Measurements from ENCODE around the gene FBXL17.

FBXL17 gene

DNA sequence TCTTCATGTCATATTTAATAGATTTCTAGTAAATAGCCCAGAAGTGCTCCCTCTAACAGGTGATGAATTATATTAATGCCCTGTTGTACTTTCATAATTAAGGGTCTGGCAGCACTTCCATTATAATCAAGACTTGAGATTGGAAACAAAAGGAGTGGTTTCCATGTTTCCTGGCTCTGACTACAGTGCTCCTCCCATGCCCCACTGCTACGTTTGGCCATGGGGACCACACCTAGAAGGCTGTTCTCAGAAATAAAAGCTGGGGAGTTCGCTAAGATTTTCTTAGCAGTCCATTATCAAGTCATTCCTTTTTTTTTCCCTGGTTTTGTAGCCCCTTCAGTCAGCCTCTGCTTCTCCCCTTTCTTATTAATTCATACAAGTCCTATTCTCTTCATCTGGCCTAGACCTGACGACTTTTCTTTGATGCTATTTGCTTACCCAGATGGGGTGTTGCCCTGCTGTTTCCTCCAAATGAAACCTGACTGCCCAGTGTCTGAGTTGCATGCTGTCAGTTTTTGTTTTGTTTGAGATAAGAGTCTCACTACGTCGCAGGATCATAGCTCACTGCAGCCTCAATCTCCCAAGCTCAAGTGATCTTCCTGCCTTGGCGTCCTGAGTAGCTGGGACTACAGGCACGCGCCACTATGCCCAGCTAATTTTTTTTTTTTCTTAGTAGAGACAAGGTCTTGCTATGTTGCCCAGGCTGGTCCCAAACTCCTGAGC is 399.0 kb downstream of the FBXL17 start:
- DNase-seq: no peak

GRCh38 chr5:107980923-107981692 is 400.8 kb downstream of the FBXL17 start:
- no peak for DNase-seq

- no peak for DNase-seq
Measured at GRCh38 chr5:107979900-107980299, 402.0 kb downstream of the FBXL17 start.

DNA sequence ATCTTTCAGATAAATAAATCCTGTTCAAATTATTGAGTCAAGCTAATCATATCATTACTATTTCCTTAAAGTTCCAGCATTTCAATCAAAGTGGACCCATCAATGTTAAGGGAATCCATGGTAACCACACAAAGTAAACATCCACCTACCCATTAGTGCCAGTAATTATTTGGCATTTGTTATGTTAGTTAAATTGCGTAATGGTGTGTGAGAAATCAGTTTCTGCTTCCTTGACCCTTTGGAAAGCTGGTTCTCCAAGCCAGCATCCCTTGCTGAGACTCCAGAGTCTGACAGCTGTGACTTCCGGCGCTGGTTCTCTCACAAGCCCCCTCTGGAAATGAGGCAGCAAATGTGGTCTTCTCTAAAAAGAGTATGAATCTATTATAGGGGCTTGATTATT is 402.6 kb downstream of the FBXL17 start:
- DNase-seq: no peak

- DNase-seq: no peak
Measured at GRCh38 chr5:107977550-107978071, 404.3 kb downstream of the FBXL17 start.

GRCh38 chr5:107975568-107975967 is 406.3 kb downstream of the FBXL17 start:
- DNase-seq: no peak

- no peak for DNase-seq
Measured at GRCh38 chr5:107971846-107972245, 410.1 kb downstream of the FBXL17 start.

DNA sequence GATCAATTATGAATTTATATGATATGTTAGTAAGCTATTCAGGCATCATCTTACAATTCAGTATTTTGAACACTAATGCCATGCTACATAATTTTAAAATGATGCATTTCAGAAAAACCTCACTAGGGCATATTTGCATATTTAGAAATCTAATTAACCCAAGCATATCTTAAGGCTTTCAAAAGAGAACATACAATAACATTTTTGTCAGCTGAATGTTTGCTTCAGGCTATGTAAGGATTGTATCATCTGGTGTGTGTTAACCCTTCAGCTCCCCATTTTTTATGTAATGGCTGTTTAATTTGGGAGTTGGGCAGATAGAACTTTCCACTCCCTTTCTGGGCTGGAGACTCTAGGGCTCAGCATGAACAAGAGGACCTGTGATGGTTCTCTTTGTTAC is 412.1 kb downstream of the FBXL17 start:
- no peak for DNase-seq

GRCh38 chr5:107968998-107969397 is 412.9 kb downstream of the FBXL17 start:
- DNase-seq: no peak

DNA sequence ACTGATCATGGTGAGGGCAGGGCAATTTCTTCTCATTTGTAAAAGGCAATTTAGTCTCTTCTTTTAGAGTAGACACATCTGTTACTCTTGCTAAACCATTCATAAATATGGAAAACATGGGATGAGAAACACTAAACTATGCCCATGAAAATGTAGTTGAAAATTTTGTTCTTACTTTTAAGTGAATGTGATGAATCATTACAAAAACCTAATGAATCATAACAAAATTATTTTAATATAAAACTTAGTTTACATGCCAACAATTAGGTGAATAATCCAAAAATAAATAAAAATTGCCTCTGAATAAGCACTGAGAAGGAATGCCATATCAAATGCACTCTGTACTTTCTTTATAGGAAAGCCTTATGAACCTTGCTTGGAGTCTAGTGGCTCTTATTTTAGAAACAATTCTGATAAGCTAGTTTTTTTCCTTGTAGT is 413.5 kb downstream of the FBXL17 start:
- DNase-seq: no peak

- DNase-seq: no peak
Measured at GRCh38 chr5:107966201-107966600, 415.7 kb downstream of the FBXL17 start.

- no peak for DNase-seq
Measured at GRCh38 chr5:107964722-107965121, 417.2 kb downstream of the FBXL17 start.

DNA sequence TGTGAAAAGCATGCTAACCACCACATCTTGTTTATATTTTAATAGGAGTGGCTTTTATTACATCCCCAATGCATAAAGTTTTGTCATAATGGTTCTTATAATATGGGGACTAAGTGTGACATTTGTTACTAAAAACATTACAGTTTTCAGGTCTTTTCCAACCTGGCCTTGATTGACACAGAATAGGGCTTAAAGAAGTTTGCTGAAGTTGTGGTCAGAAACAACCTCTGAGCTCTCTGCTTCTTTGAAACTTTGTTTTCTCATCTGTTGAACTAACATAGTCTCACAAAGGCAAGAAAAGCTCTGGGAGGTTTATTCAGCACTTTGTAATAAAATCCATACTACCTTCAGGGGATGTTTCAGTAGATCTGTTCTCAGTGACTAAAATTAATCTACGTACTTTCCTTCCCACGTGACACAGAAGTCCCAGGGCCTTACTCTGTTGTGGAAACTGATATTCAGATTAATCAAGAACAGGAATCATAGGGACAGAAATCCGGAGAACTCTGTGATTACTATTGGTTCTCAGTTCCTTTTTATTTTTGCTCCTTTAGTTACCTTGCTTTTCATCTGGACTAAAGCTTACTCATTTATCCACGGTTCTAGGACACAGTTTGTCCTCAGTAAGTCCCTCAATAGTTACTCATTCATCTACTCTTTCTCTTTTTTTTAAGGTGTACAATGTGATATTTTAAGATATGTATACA is 422.2 kb downstream of the FBXL17 start:
- no peak for DNase-seq

DNA sequence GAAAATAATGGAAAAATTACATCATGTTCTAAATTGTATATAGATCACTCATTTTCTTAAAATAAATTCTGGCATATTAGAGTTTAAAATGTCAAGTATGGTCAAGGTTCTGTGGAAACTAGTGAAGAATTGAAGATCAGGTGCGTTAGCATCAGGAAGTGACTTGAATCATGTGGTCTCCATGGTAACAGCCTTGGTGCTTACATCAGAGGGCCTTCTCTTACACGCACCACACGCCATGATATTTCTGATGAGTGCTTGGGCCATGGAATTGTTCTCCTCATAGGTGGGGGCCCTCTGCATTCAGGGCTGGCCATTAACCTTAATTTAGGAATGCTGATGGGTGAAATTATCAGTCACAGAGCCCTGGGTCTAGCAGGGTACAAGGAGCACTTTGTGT is 423.0 kb downstream of the FBXL17 start:
- DNase-seq: no peak

GRCh38 chr5:107958432-107958831 is 423.5 kb downstream of the FBXL17 start:
- DNase-seq: no peak

GRCh38 chr5:107957051-107957450 is 424.8 kb downstream of the FBXL17 start:
- DNase-seq: no peak

GRCh38 chr5:107955321-107955720 is 426.6 kb downstream of the FBXL17 start:
- no peak for DNase-seq

- no peak for DNase-seq
Measured at GRCh38 chr5:107954254-107954653, 427.6 kb downstream of the FBXL17 start.

- no peak for DNase-seq
Measured at GRCh38 chr5:107952450-107952849, 429.4 kb downstream of the FBXL17 start.

GRCh38 chr5:107951309-107951708 is 430.6 kb downstream of the FBXL17 start:
- DNase-seq: no peak

- DNase-seq: no peak
Measured at GRCh38 chr5:107950776-107951175, 431.1 kb downstream of the FBXL17 start.

DNA sequence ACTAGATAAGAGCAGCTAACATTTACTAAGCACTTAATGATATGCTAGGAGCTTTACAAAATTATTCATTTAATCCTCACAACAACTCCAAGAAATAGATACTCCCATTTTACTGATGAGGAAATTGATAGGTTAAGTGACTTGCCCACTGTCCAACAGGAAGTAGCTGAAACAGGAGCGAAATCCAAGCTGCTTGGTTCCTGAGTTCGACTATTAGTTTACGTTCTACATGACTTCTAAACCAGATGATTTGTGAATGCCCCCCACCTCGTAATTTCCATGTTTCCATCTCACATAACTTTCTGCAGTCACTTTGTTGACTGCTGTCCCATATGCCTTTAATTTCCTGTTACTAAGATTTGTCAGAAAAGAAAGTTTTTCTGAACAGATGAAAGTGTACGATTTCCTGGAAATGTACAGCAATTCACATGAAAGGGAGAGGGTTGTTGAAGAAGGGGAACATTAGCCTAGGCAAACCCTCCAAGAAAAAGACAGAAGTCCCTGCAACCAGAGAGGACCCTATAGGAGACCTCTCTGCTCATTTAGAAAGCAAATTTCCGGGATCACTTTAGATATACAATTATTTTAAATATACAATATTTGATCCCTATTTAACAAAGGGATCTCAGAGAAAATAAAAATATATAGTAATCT is 432.1 kb downstream of the FBXL17 start:
- DNase-seq: no peak

DNA sequence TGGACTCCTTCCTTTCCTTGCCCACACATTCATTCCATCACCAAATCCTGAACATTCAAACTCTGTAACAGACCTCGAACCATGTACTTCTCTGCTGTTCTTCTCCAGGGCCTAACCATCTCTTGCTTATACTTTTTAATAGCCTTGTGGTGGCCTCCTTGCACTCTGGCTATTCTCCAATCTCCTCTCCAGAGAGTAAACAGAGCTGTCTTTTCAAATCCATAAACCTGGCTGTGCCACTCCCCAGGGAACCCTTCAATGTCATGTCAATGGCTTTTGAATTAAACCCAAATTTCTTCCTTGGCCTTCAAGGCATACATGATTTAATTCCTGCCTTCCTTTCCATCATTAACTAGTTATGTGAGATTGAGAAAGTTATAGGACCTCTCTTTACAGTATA is 433.5 kb downstream of the FBXL17 start:
- DNase-seq: no peak

All from stimulated activated CD4-positive, alpha-beta T cell treated with anti-CD3 and anti-CD28 coated beads, Interleukin-1b, Interleukin-23, amount 100 ng/mL, for 48 hours (primary cell).